ENCODE measurements around the gene TRPM1.

- no peak for TF ChIP-seq CTCF (IDR thresholded peaks at IDR 0.05)
- TF ChIP-seq POLR2A (IDR thresholded peaks at IDR 0.05), result no peak
Measured at GRCh38 chr15:30979457-30979856, 122.1 kb downstream of the TRPM1 start.
